ENCODE measurements around the gene GAL3ST2. TPM values are rescaled to one million over a fixed set of nuclear protein-coding genes. Genes with fewer than 3 reads are reported as not detected.

The GAL3ST2 gene
- total and polyA plus RNA-seq, 2 of the 8 experiments (the other 6 are each of a cell fraction or from before 2014, with no cell fraction given): not detected

GRCh38 chr2:241739177-241739576 lies 37.4 kb upstream of the GAL3ST2 start:
- Histone ChIP-seq H2BK5ac (ENCODE audit: low read depth, low read length) (no peak overlapping the region), H3K27ac (ENCODE audit: low read depth, low read length) (no peak overlapping the region), H3K56ac (replicated peaks; ENCODE audit: insufficient read length, low read depth, low read length) (no peak overlapping the region), H2BK12ac (ENCODE audit: low read depth, low read length) (no peak overlapping the region), H3K9me3 (ENCODE audit: insufficient read depth in 2 of 2, low read depth in 1 of 2, low read length in 1 of 2) (no peaks in the 10 kb centered on the region), H4K20me1 (replicated peaks in 1 of 2; ENCODE audit: control insufficient read depth in 1 of 2, insufficient read depth in 2 of 2, low read length in 2 of 2) (peaks cover 0 to 1% of the 10 kb centered on the region in 2 experiments), H3K18ac (ENCODE audit: extremely low read depth, low read length) (no peak overlapping the region), H3K14ac (ENCODE audit: insufficient read length) (no peak overlapping the region), H3K9ac (replicated peaks in 1 of 4; ENCODE audit: extremely low read depth in 1 of 4, low read depth in 3 of 4, low read length in 3 of 4) (no peak overlapping the region), H3K4me1 (replicated peaks in 1 of 4; ENCODE audit: control insufficient read depth in 3 of 4, insufficient read depth in 4 of 4, low read length in 3 of 4) (peaks cover 0 to 2% (median 0%) of the 10 kb centered on the region in 4 experiments; a peak in 2 of 7 replicates), H4K91ac (replicated peaks; ENCODE audit: insufficient read length, low read length) (no peak overlapping the region), H2BK20ac (ENCODE audit: low read length) (no peak overlapping the region), H3K4me2 (ENCODE audit: insufficient read depth in 1 of 2, low read depth in 2 of 2, low read length in 2 of 2) (no peak overlapping the region), H3K23me2 (ENCODE audit: low read depth, low read length) (peaks cover 9% of the 10 kb centered on the region; the same call in 1 of the 2 replicates), H3K4me3 (ENCODE audit: extremely low read depth in 1 of 4, insufficient read depth in 2 of 4, low read depth in 3 of 4, low read length in 4 of 4) (no peak overlapping the region), H2BK120ac (replicated peaks; ENCODE audit: low read depth, low read length) (no peak overlapping the region), H4K8ac (ENCODE audit: extremely low read depth, insufficient read depth, low read length) (no peak overlapping the region), H2AFZ (ENCODE audit: low read length) (no peak overlapping the region), H3K36me3 (ENCODE audit: control insufficient read depth in 2 of 4, insufficient read depth in 4 of 4, low read length in 3 of 4) (no peaks in the 10 kb centered on the region), H4K5ac (ENCODE audit: insufficient read length, low read depth, low read length) (no peak overlapping the region), H2AK5ac (ENCODE audit: low read depth, low read length) (no peak overlapping the region), H3K4ac (replicated peaks; ENCODE audit: insufficient read length, low read depth, low read length) (no peak overlapping the region), H3K23ac (ENCODE audit: insufficient read length) (no peak overlapping the region), H3K79me2 (ENCODE audit: control insufficient read depth in 1 of 2, insufficient read depth in 2 of 2, low read length in 2 of 2) (no peaks in the 10 kb centered on the region), H3K27me3 (replicated peaks in 1 of 4; ENCODE audit: control insufficient read depth in 3 of 4, extremely low read depth in 1 of 4, insufficient read depth in 3 of 4, low read length in 3 of 4) (no peaks in the 10 kb centered on the region; a peak in 1 of 7 replicates), H3K79me1 (ENCODE audit: low read depth, low read length) (no peaks in the 10 kb centered on the region; the same call in 1 of the 2 replicates), H2BK15ac (ENCODE audit: low read length) (no peak overlapping the region)
- 89% methylated on average over 15 of the region's 15 CpGs; no CpG with 5 or more reads in 1 of the 2 experiments for WGBS, 2 experiments (ENCODE audit: extremely low coverage in 1 of 2, insufficient coverage in 1 of 2, insufficient read length in 1 of 2, insufficient replicate concordance in 2 of 2, low coverage in 1 of 2, low lambda C conversion rate in 2 of 2, missing lambda C conversion rate in 1 of 2)
- FAIRE-seq (no peak), DNase-seq (ENCODE audit: low read depth in 1 of 2, low spot score in 2 of 2) (no peak)
- CTCF ChIA-PET (ENCODE audit: partially characterized antibody): interaction anchor here (0.8 to 2.0 kb wide), 5 partner anchors 30 to 139 kb away, joined by 3 to 6 read pairs (median 3); no protein-coding TSS in a partner anchor
- POLR2A ChIA-PET (ENCODE audit: partially characterized antibody): interaction anchor here (1.5 kb wide), 1 partner anchor 37 kb away, joined by 6 read pairs; the partner anchor contains the start of gene ING5
- TF ChIP-seq KDM1A (IDR thresholded peaks at IDR 0.05; ENCODE audit: borderline replicate concordance, low read length) (no peak), SIX5 (IDR thresholded peaks at IDR 0.05; ENCODE audit: low read depth, low read length) (no peak), CBX8 (IDR thresholded peaks at IDR 0.05; ENCODE audit: borderline replicate concordance, low read depth, low read length) (no peak), POLR2AphosphoS5 (IDR thresholded peaks at IDR 0.05; ENCODE audit: low read depth, low read length) (no peak)

Measured in H1 (cell line).